PC-3 (cell line): Measurements from ENCODE around the gene TRIM47. TPM values are rescaled to one million over a fixed set of nuclear protein-coding genes. Genes with fewer than 3 reads are reported as not detected.

Source experiments
- ATAC-seq: fragments of 200-7000 bp; cut with Tn5 transposase; 2 replicates; pipeline ENCODE4 v1.9.1; 2020; ENCODE audit warnings: mild to moderate bottlenecking, moderate library complexity
- BruUV-seq: library from RNA; stranded (reverse); fragments of 400-500 nt; replicated peaks from 2 replicates; lab custom pipeline; 2021; lab: Mats Ljungman, UMichigan
- CTCF ChIA-PET: fragments of 300-600 bp; sonication (Branson Sonifier 250); formaldehyde crosslinking; loops from one replicate; lab custom pipeline; 2022; ENCODE audit warnings: antibody characterized with exemption; lab: Charles Lee
- POLR2A ChIA-PET: fragments of 300-600 bp; sonication (Branson Sonifier 250); formaldehyde crosslinking; loops from one replicate; lab custom pipeline; 2022; ENCODE audit warnings: antibody characterized with exemption; ENCODE audit not compliant: unreplicated experiment; lab: Charles Lee
- DNase-seq: peaks from one replicate; pipeline ENCODE4 v3.0.0-alpha.2; 2015
- H2AFZ ChIP-seq: fragments of 300-600 bp; sonication (generic); 2 replicates; pipeline ENCODE4 v1.6.0; 2016; ENCODE audit warnings: antibody characterized with exemption, low read length
- H3F3A ChIP-seq: fragments of 300-600 bp; sonication (generic); one replicate; pipeline ENCODE4 v1.6.0; 2017; ENCODE audit warnings: antibody characterized with exemption, low read length, control low read depth, mild to moderate bottlenecking; ENCODE audit not compliant: unreplicated experiment
- H3K27ac ChIP-seq: fragments of 300-600 bp; sonication (generic); 2 replicates; pipeline ENCODE4 v1.5.1; 2016; ENCODE audit warnings: mild to moderate bottlenecking, low read length
- H3K27me3 ChIP-seq: fragments of 300-600 bp; sonication (generic); 2 replicates; pipeline ENCODE4 v1.6.1; 2016; ENCODE audit warnings: low read length, mixed read lengths
- H3K36me3 ChIP-seq: fragments of 300-600 bp; sonication (generic); 2 replicates; pipeline ENCODE4 v1.6.1; 2016; ENCODE audit warnings: low read depth, mixed run types, low read length, mixed read lengths
- H3K4me1 ChIP-seq: fragments of 300-600 bp; sonication (generic); 2 replicates; pipeline ENCODE4 v1.5.1; 2016; ENCODE audit warnings: low read length; ENCODE audit not compliant: insufficient read depth
- H3K4me2 ChIP-seq: fragments of 300-600 bp; sonication (generic); 2 replicates; pipeline ENCODE4 v1.6.0; 2016; ENCODE audit warnings: low read length
- H3K4me3 ChIP-seq: fragments of 300-600 bp; sonication (generic); 2 replicates; pipeline ENCODE4 v1.5.1; 2016; ENCODE audit warnings: mild to moderate bottlenecking, low read length, mixed read lengths
- H3K79me2 ChIP-seq: fragments of 300-600 bp; sonication (generic); 2 replicates; pipeline ENCODE4 v1.6.1; 2017; ENCODE audit warnings: low read length, mixed read lengths
- H3K9ac ChIP-seq: fragments of 300-600 bp; sonication (generic); 2 replicates; pipeline ENCODE4 v1.6.0; 2016; ENCODE audit warnings: mild to moderate bottlenecking, low read length
- H3K9me2 ChIP-seq: fragments of 300-600 bp; sonication (generic); replicated peaks from 2 replicates; pipeline ENCODE4 v1.6.1; 2016; ENCODE audit warnings: mixed run types, low read length, mixed read lengths
- H3K9me3 ChIP-seq: fragments of 300-600 bp; sonication (generic); 2 replicates; pipeline ENCODE4 v1.6.1; 2016; ENCODE audit warnings: low read length, mixed read lengths
- H4K20me1 ChIP-seq: fragments of 300-600 bp; sonication (generic); 2 replicates; pipeline ENCODE4 v1.6.1; 2016; ENCODE audit warnings: low read length, mixed read lengths
- CTCF ChIP-seq: fragments of 300-600 bp; sonication (generic); conservative IDR thresholded peaks from 2 replicates; pipeline ENCODE4 v1.5.1; 2017; ENCODE audit warnings: antibody characterized with exemption, low read depth, mild to moderate bottlenecking, low read length
- EZH2 ChIP-seq: fragments of 300-600 bp; sonication (generic); IDR thresholded peaks from one replicate; pipeline ENCODE4 v1.6.1; 2017; ENCODE audit warnings: antibody characterized with exemption, mild to moderate bottlenecking, low read length; ENCODE audit not compliant: unreplicated experiment
- EZH2phosphoT487 ChIP-seq: fragments of 300-600 bp; sonication (generic); IDR thresholded peaks from 2 replicates; pipeline ENCODE4 v1.6.1; 2018; ENCODE audit warnings: mild to moderate bottlenecking, antibody characterized with exemption, low read length, borderline replicate concordance
- intact Hi-C: fragments of 100-400 bp; cut with micrococcal nuclease; formaldehyde crosslinking; loops from 2 replicates; pipeline ENCODE4 v1.9.0; 2023
- total RNA-seq: library from RNA; depleted of rRNA; stranded (reverse); fragments of >200 nt; gene quantifications from 2 replicates; pipeline ENCODE4 v1.2.3, GENCODE V29; 2014

Gene TRIM47
- total RNA-seq, 1 experiment from 2014 or later = 73.7 TPM

GRCh38 chr17:75847614-75848522 lies 30.5 kb downstream of the TRIM47 start:
- peaks cover 41% of the 10 kb centered on the region for H3K4me1 ChIP-seq
- H2AFZ ChIP-seq = no peak overlapping the region
- no peak overlapping the region for H3K27ac ChIP-seq
- H3K36me3 ChIP-seq = peaks cover 31% of the 10 kb centered on the region; the same call in 1 of the 2 replicates
- CTCF ChIA-PET = interaction anchor here (1.0 kb wide), 1 partner anchor 18 kb away, joined by 4 read pairs; no protein-coding TSS in a partner anchor
- H3F3A ChIP-seq = peaks cover 5% of the 10 kb centered on the region
- peaks cover 11% of the 10 kb centered on the region for H3K79me2 ChIP-seq
- H3K27me3 ChIP-seq = no peaks in the 10 kb centered on the region
- H3K9me3 ChIP-seq = no peaks in the 10 kb centered on the region
- no peak overlapping the region for H3K4me3 ChIP-seq
- no peaks in the 10 kb centered on the region for H4K20me1 ChIP-seq
- intact Hi-C loops = loop anchor here (5.0 kb wide), 1 partner anchor 76 kb away; no protein-coding TSS in a partner anchor
- no peaks in the 10 kb centered on the region for H3K9me2 ChIP-seq
- H3K4me2 ChIP-seq = no peak overlapping the region
- ATAC-seq = no peak
- TF ChIP-seq CTCF = no peak
- TF ChIP-seq EZH2phosphoT487 = no peak
- no peak for TF ChIP-seq EZH2
- DNase-seq = no peak
- POLR2A ChIA-PET = interaction anchor here (0.6 kb wide), 1 partner anchor 68 kb away, joined by 5 read pairs; no protein-coding TSS in a partner anchor
- BruUV-seq = no TSS peak
- no peak overlapping the region for H3K9ac ChIP-seq

GRCh38 chr17:75846692-75847613 lies 31.4 kb downstream of the TRIM47 start:
- H3F3A ChIP-seq = peaks cover 5% of the 10 kb centered on the region
- no TSS peak for BruUV-seq
- intact Hi-C loops = loop anchor here (5.0 kb wide), 1 partner anchor 75 kb away; no protein-coding TSS in a partner anchor
- TF ChIP-seq EZH2 = no peak
- TF ChIP-seq CTCF = no peak
- TF ChIP-seq EZH2phosphoT487 = no peak
- H3K27ac ChIP-seq = peak overlapping the region; percentile 96
- H3K9me2 ChIP-seq = no peaks in the 10 kb centered on the region
- H3K9me3 ChIP-seq = no peaks in the 10 kb centered on the region
- H4K20me1 ChIP-seq = no peaks in the 10 kb centered on the region
- no peak overlapping the region for H2AFZ ChIP-seq
- H3K4me2 ChIP-seq = no peak overlapping the region
- ChIA-PET POLR2A (interaction anchor here (1.5 kb wide), 1 partner anchor 67 kb away, joined by 10 read pairs; no protein-coding TSS in a partner anchor), CTCF (interaction anchor here (0.6 to 2.3 kb wide), 5 partner anchors 8 to 67 kb away, joined by 3 to 30 read pairs (median 4); partner anchors contain the start of genes TRIM65 and WBP2)
- DNase-seq = no peak
- H3K4me1 ChIP-seq = peaks cover 39% of the 10 kb centered on the region
- H3K36me3 ChIP-seq = peaks cover 31% of the 10 kb centered on the region; the same call in 1 of the 2 replicates
- H3K9ac ChIP-seq = no peak overlapping the region
- H3K27me3 ChIP-seq = no peaks in the 10 kb centered on the region
- H3K4me3 ChIP-seq = no peak overlapping the region
- ATAC-seq = no peak
- peaks cover 7% of the 10 kb centered on the region; the same call in 1 of the 2 replicates for H3K79me2 ChIP-seq
